KMS-11 (cell line): ENCODE results near the gene CHST10.

Experiments
- H2AFZ ChIP-seq: fragments of 200-600 bp; sonication (generic); 2 replicates; pipeline ENCODE4 v1.6.1; 2016; ENCODE audit warnings: antibody characterized with exemption, mixed run types, low read depth
- H3K27ac ChIP-seq: fragments of 200-600 bp; sonication (generic); 2 replicates; pipeline ENCODE4 v1.6.1; 2016; ENCODE audit warnings: mild to moderate bottlenecking, mixed run types
- H3K27me3 ChIP-seq: fragments of 200-600 bp; sonication (generic); 2 replicates; pipeline ENCODE4 v1.6.1; 2017; ENCODE audit warnings: mild to moderate bottlenecking, low read depth, mixed run types, moderate library complexity; ENCODE audit not compliant: insufficient read depth
- H3K36me3 ChIP-seq: fragments of 200-600 bp; sonication (generic); 2 replicates; pipeline ENCODE4 v1.6.1; 2017; ENCODE audit warnings: mild to moderate bottlenecking, mixed run types; ENCODE audit not compliant: insufficient read depth
- H3K4me1 ChIP-seq: fragments of 200-600 bp; sonication (generic); 2 replicates; pipeline ENCODE4 v1.6.1; 2016; ENCODE audit warnings: mild to moderate bottlenecking, low read depth, mixed run types; ENCODE audit not compliant: poor library complexity, severe bottlenecking
- H3K4me2 ChIP-seq: fragments of 200-600 bp; sonication (generic); 2 replicates; pipeline ENCODE4 v1.7.0; 2016; ENCODE audit warnings: mild to moderate bottlenecking, mixed run types
- H3K4me3 ChIP-seq: fragments of 200-600 bp; sonication (generic); IDR thresholded peaks from 2 replicates; pipeline ENCODE4 v1.6.1; 2017; ENCODE audit warnings: low read depth, low read length, mixed read lengths; ENCODE audit not compliant: insufficient read depth
- H3K79me2 ChIP-seq: fragments of 200-600 bp; sonication (generic); 2 replicates; pipeline ENCODE4 v1.6.1; 2016; ENCODE audit warnings: low read depth, mixed run types; ENCODE audit not compliant: insufficient read depth
- H3K9ac ChIP-seq: fragments of 200-600 bp; sonication (generic); 2 replicates; pipeline ENCODE4 v1.6.1; 2016; ENCODE audit warnings: mild to moderate bottlenecking, mixed run types
- H4K20me1 ChIP-seq: fragments of 200-600 bp; sonication (generic); 2 replicates; pipeline ENCODE4 v1.6.1; 2016; ENCODE audit warnings: mild to moderate bottlenecking, mixed run types; ENCODE audit not compliant: insufficient read depth
- CTCF ChIP-seq: fragments of 200-600 bp; sonication (generic); conservative IDR thresholded peaks from 2 replicates; pipeline ENCODE4 v1.6.1; 2017; ENCODE audit warnings: low read depth, mild to moderate bottlenecking, antibody characterized with exemption, low read length, moderate library complexity, mixed read lengths

Gene CHST10

GRCh38 chr2:100425573-100426383, 8.3 kb upstream of the CHST10 start:
- Histone ChIP-seq H2AFZ (no peak overlapping the region), H3K4me2 (no peak overlapping the region), H3K4me1 (no peaks in the 10 kb centered on the region), H3K27me3 (no peaks in the 10 kb centered on the region), H3K4me3 (no peak overlapping the region), H3K79me2 (no peaks in the 10 kb centered on the region), H4K20me1 (no peaks in the 10 kb centered on the region), H3K27ac (no peak overlapping the region), H3K9ac (no peak overlapping the region), H3K36me3 (no peaks in the 10 kb centered on the region)
- no peak for TF ChIP-seq CTCF

GRCh38 chr2:100425107-100425506, 7.6 kb upstream of the CHST10 start:
- H4K20me1 ChIP-seq: no peaks in the 10 kb centered on the region
- no peaks in the 10 kb centered on the region for H3K79me2 ChIP-seq
- no peak for TF ChIP-seq CTCF
- no peak overlapping the region for H3K9ac ChIP-seq
- no peak overlapping the region for H3K4me3 ChIP-seq
- no peaks in the 10 kb centered on the region for H3K4me1 ChIP-seq
- no peaks in the 10 kb centered on the region for H3K36me3 ChIP-seq
- no peak overlapping the region for H2AFZ ChIP-seq
- H3K4me2 ChIP-seq: no peak overlapping the region
- no peak overlapping the region for H3K27ac ChIP-seq
- H3K27me3 ChIP-seq: no peaks in the 10 kb centered on the region

DNA sequence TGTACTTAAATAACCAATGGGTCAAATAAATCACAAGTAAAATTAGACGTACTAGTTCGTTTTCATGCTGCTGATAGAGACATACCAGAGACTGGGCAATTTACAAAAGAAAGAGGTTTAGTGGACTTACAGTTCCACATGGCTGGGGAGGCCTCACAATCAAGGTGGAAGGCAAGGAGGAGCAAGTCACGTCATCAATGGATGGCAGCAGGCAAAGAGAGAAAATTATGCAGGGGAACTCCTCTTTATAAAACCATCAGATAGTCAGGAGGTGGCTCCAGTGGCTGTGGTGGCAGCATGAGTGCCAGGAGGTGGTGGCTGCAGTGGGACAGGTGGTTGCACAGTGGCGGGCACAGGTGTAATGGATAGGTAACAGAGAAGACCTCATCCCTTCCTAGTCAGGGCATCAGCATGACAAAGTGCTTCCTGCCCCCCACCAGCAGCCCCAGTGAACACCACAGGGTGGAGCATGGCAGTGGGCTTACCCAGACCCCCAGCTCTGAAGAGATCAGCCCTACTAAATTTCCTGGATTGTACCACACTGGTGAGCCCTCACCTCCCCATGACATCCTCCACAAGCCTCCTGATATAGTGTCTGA, 6.9 kb upstream of the CHST10 start:
- no peak overlapping the region for H3K4me3 ChIP-seq
- H3K36me3 ChIP-seq: no peaks in the 10 kb centered on the region
- H3K79me2 ChIP-seq: no peaks in the 10 kb centered on the region
- H3K4me2 ChIP-seq: no peak overlapping the region
- H4K20me1 ChIP-seq: no peaks in the 10 kb centered on the region
- H3K4me1 ChIP-seq: no peaks in the 10 kb centered on the region
- no peak overlapping the region for H3K9ac ChIP-seq
- no peak for TF ChIP-seq CTCF
- no peak overlapping the region for H2AFZ ChIP-seq
- no peaks in the 10 kb centered on the region for H3K27me3 ChIP-seq
- H3K27ac ChIP-seq: no peak overlapping the region

- Histone ChIP-seq H4K20me1 (no peaks in the 10 kb centered on the region), H3K79me2 (no peaks in the 10 kb centered on the region), H3K27me3 (no peaks in the 10 kb centered on the region), H3K36me3 (no peaks in the 10 kb centered on the region), H3K4me2 (no peak overlapping the region), H3K27ac (no peak overlapping the region), H3K9ac (no peak overlapping the region), H3K4me3 (no peak overlapping the region), H2AFZ (no peak overlapping the region), H3K4me1 (no peaks in the 10 kb centered on the region)
- TF ChIP-seq CTCF: no peak
Measured at GRCh38 chr2:100423631-100424030, 6.2 kb upstream of the CHST10 start.
